Measurements from ENCODE around the gene CPLX1. TPM values are rescaled to one million over a fixed set of nuclear protein-coding genes. Genes with fewer than 3 reads are reported as not detected.
"Not testable (repeated sequence)": the region's sequence is repeated elsewhere in the genome, so short reads cannot be mapped to it uniquely, and the experiment has no call there.

The CPLX1 gene
- total RNA-seq, 2 donors from 2014 or later, result not detected

- Mint-ChIP-seq H3K27me3 (peaks cover 16 to 23% of the 10 kb centered on the region in 2 donors), H3K9me3 (no peaks in the 10 kb centered on the region), H3K27ac (no peak overlapping the region), H3K36me3 (no peaks in the 10 kb centered on the region), H3K4me1 (ENCODE audit: low read depth in 2 of 2) (peaks cover 24 to 28% of the 10 kb centered on the region in 2 donors), H3K4me3 (no peak overlapping the region)
- ATAC-seq (no peak), DNase-seq (ENCODE audit: low spot score) (no peak)
These were observed 41.3 kb downstream of the CPLX1 start for GRCh38 chr4:784401-785331.

GRCh38 chr4:781493-782216, 44.3 kb downstream of the CPLX1 start:
- Mint-ChIP-seq H3K27ac (peak overlapping the region; percentile 88), H3K36me3 (peaks cover 10% of the 10 kb centered on the region), H3K4me1 (ENCODE audit: low read depth in 2 of 2) (peaks cover 39 to 43% of the 10 kb centered on the region in 2 donors), H3K9me3 (no peaks in the 10 kb centered on the region), H3K27me3 (peaks cover 12 to 16% of the 10 kb centered on the region in 2 donors), H3K4me3 (peak overlapping the region; percentile 86)
- ATAC-seq (peak; percentile 98), DNase-seq (ENCODE audit: low spot score) (peak; percentile 100)

DNA sequence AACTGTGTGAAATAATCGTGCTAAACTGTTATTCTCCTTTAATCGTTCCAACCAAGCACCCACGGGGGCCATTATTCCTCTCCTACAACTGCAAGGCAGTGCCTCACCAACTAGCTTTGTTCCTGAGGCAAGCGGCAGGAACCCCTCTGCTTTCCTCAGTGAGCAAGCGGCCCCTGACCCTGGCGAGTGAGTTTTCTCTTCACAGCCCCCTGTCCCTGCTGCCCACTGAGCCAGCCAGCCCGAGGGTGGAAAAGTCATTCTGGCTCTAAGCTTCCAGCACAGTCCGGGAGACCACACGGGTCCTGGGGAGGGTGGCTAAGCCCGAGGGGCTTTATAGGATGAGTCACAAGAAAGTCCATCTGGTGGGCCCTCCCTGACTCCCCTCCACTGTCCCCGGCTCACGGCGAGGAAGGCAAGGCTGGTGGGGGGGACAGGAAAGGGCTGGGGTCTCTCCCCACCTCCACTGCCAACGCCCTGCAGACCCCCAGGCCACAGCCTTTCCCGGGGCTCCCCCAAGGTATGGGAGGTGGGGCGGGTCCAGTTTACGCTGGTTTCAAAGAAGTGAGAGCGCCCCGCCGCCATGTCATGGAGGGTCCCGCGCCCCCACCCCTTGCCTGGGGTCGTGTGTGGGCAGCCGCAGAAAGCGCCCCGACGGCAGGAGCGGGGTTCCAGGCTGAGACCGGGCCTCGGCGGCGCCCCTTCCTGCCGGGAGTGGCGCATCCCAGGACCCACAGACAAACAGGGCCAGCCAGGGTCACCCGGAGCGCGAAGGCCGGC, 45.0 kb downstream of the CPLX1 start:
- Mint-ChIP-seq H3K27me3 (peaks cover 12 to 16% of the 10 kb centered on the region in 2 donors), H3K4me3 (peak overlapping the region; percentile 86), H3K27ac (peak overlapping the region; percentile 88), H3K9me3 (no peaks in the 10 kb centered on the region), H3K36me3 (peaks cover 13% of the 10 kb centered on the region), H3K4me1 (ENCODE audit: low read depth in 2 of 2) (peaks cover 44 to 46% of the 10 kb centered on the region in 2 donors)
- DNase-seq (ENCODE audit: low spot score) (peak; percentile 63), ATAC-seq (peak in 1 of 2 donors; percentile 0)

- Mint-ChIP-seq H3K27ac (peak overlapping the region; percentile 88), H3K4me3 (peak overlapping the region; percentile 86), H3K4me1 (ENCODE audit: low read depth in 2 of 2) (peaks cover 47 to 48% of the 10 kb centered on the region in 2 donors), H3K36me3 (peaks cover 16% of the 10 kb centered on the region), H3K27me3 (peaks cover 8 to 10% of the 10 kb centered on the region in 2 donors)
- H3K9me3 Mint-ChIP-seq; DNase-seq (ENCODE audit: low spot score); ATAC-seq: not testable (repeated sequence)
These were observed 45.7 kb downstream of the CPLX1 start for GRCh38 chr4:780255-780654.

- Mint-ChIP-seq H3K27ac (peak overlapping the region; percentile 88), H3K4me1 (ENCODE audit: low read depth in 2 of 2) (peaks cover 46 to 51% of the 10 kb centered on the region in 2 donors)
These were observed 46.4 kb downstream of the CPLX1 start for GRCh38 chr4:779555-779954.

GRCh38 chr4:777520-778262, 48.2 kb downstream of the CPLX1 start:
- Mint-ChIP-seq H3K4me1 (ENCODE audit: low read depth in 2 of 2) (peaks cover 52 to 56% of the 10 kb centered on the region in 2 donors), H3K27me3 (no peaks in the 10 kb centered on the region), H3K36me3 (peaks cover 24% of the 10 kb centered on the region)

More at GRCh38 chr4:779555-779954, 46.4 kb downstream of the CPLX1 start:
- H3K9me3 Mint-ChIP-seq, result no peaks in the 10 kb centered on the region
- ATAC-seq, result no peak
- peak overlapping the region; percentile 86 for H3K4me3 Mint-ChIP-seq
- H3K27me3 Mint-ChIP-seq, result peaks cover 1 to 3% of the 10 kb centered on the region in 2 donors
- peaks cover 21% of the 10 kb centered on the region for H3K36me3 Mint-ChIP-seq
- DNase-seq (ENCODE audit: low spot score), result no peak

DNA sequence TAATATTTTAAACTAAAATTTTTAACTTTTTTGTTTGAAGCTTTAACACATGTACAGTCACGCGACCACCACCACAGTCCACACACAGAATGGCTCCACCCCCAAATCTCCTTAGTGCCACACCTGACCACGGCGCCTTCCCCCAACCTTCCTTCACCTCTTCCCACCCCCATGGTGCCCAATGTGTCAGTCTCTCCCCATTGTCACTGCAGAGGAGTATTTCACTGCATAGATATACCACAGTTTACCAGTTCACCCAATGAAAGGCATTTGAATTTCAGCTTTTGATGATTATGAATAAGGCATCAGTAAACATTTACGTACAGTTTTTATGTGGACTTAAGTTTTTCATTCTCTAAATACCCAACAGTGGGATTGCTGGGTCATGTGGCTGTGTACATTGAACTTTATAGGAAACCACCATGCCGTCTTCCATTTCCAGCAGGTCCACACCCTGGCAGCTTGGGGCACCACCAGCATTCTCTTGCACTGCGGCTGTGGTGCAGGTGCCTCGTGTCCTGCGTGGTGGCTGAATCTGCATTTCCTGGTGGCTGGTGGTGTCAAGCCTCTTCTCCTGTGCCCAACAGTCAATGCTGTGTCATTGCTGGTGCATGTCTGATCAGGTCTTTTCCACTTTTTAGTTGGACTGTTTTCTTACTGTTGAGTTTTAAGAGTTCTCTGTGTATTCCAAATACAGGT, 49.0 kb downstream of the CPLX1 start:
- Mint-ChIP-seq H3K36me3 (peaks cover 24% of the 10 kb centered on the region), H3K27ac (peak overlapping the region in 1 of 2 donors; percentile 55), H3K4me1 (ENCODE audit: low read depth in 2 of 2) (peaks cover 49% of the 10 kb centered on the region in 2 donors), H3K4me3 (peak overlapping the region; percentile 46), H3K9me3 (no peaks in the 10 kb centered on the region), H3K27me3 (no peaks in the 10 kb centered on the region)
- ATAC-seq (no peak), DNase-seq (ENCODE audit: low spot score) (no peak)

More at GRCh38 chr4:777520-778262, 48.2 kb downstream of the CPLX1 start:
- DNase-seq (ENCODE audit: low spot score) (no peak), ATAC-seq (no peak)
- H3K4me3 Mint-ChIP-seq, result peak overlapping the region; percentile 46
- H3K27ac Mint-ChIP-seq, result peak overlapping the region; percentile 55 to 68
- H3K9me3 Mint-ChIP-seq, result no peaks in the 10 kb centered on the region

- H3K4me3 Mint-ChIP-seq; ATAC-seq; H3K27me3 Mint-ChIP-seq; DNase-seq (ENCODE audit: low spot score); H3K9me3 Mint-ChIP-seq; H3K27ac Mint-ChIP-seq: not testable (repeated sequence)
- Mint-ChIP-seq H3K36me3 (peaks cover 24% of the 10 kb centered on the region), H3K4me1 (ENCODE audit: low read depth in 2 of 2) (peaks cover 45 to 48% of the 10 kb centered on the region in 2 donors)
These were observed 50.4 kb downstream of the CPLX1 start for GRCh38 chr4:775485-775884.

GRCh38 chr4:774419-775092, 51.4 kb downstream of the CPLX1 start:
- not testable (repeated sequence) for ATAC-seq; DNase-seq (ENCODE audit: low spot score); H3K27ac Mint-ChIP-seq; H3K9me3 Mint-ChIP-seq; H3K27me3 Mint-ChIP-seq
- H3K36me3 Mint-ChIP-seq, result peaks cover 24% of the 10 kb centered on the region
- peaks cover 41 to 44% of the 10 kb centered on the region in 2 donors for H3K4me1 Mint-ChIP-seq (ENCODE audit: low read depth in 2 of 2)
- peak overlapping the region; percentile 39 for H3K4me3 Mint-ChIP-seq

- Mint-ChIP-seq H3K27me3 (no peaks in the 10 kb centered on the region), H3K27ac (no peak overlapping the region), H3K4me3 (no peak overlapping the region), H3K36me3 (peaks cover 24% of the 10 kb centered on the region), H3K9me3 (no peaks in the 10 kb centered on the region), H3K4me1 (ENCODE audit: low read depth in 2 of 2) (peaks cover 38 to 41% of the 10 kb centered on the region in 2 donors)
- ATAC-seq (peak in 1 of 2 donors; percentile 40), DNase-seq (ENCODE audit: low spot score) (no peak)
These were observed 52.7 kb downstream of the CPLX1 start for GRCh38 chr4:773214-773613.

GRCh38 chr4:772776-773175, 53.2 kb downstream of the CPLX1 start:
- Mint-ChIP-seq H3K4me3 (no peak overlapping the region), H3K4me1 (ENCODE audit: low read depth in 2 of 2) (peaks cover 33 to 36% of the 10 kb centered on the region in 2 donors), H3K9me3 (no peaks in the 10 kb centered on the region), H3K36me3 (peaks cover 24% of the 10 kb centered on the region), H3K27ac (no peak overlapping the region), H3K27me3 (no peaks in the 10 kb centered on the region)
- DNase-seq (ENCODE audit: low spot score), result no peak
- ATAC-seq, result peak in 1 of 2 donors; percentile 34

DNA sequence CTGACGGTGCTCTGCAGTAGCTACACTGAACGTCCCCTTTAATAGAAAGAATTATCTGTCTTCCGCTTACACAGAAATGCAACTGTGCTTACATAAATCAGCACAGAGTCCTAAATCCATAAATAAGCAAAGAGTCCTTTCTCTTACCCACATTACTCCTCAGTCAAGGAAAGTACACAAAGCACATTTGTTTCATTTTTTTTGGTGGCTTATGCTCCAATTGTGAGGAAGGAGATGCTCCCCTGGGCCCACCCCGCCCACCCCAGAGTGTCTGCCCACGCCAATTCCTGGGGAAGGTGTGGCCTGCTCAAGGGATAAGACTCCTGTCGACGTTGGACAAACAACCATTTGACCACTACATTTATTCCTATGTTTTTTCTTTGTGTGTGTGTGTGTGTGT, 53.8 kb downstream of the CPLX1 start:
- H3K4me1 Mint-ChIP-seq (ENCODE audit: low read depth in 2 of 2), result peaks cover 28 to 32% of the 10 kb centered on the region in 2 donors
- H3K36me3 Mint-ChIP-seq, result peaks cover 19% of the 10 kb centered on the region
- H3K27me3 Mint-ChIP-seq, result no peaks in the 10 kb centered on the region
- H3K9me3 Mint-ChIP-seq, result no peaks in the 10 kb centered on the region
- no peak for ATAC-seq
- DNase-seq (ENCODE audit: low spot score), result no peak
- H3K27ac Mint-ChIP-seq, result no peak overlapping the region
- H3K4me3 Mint-ChIP-seq, result no peak overlapping the region
